GM10266 (cell line): ENCODE measurements around the gene HIGD2A.

Experiments
- DNase-seq: peaks from one replicate; pipeline ENCODE4 v3.0.0; 2012; ENCODE audit errors: extremely low spot score
- TF ChIP-seq, protein P1 (sequence below): IDR thresholded peaks from 2 replicates; pipeline ENCODE4 v1.5.1; 2012; ENCODE audit warnings: mild to moderate bottlenecking, low read depth; ENCODE audit not compliant: control insufficient read depth, insufficient read depth; ENCODE audit errors: missing control alignments

The HIGD2A gene

DNA sequence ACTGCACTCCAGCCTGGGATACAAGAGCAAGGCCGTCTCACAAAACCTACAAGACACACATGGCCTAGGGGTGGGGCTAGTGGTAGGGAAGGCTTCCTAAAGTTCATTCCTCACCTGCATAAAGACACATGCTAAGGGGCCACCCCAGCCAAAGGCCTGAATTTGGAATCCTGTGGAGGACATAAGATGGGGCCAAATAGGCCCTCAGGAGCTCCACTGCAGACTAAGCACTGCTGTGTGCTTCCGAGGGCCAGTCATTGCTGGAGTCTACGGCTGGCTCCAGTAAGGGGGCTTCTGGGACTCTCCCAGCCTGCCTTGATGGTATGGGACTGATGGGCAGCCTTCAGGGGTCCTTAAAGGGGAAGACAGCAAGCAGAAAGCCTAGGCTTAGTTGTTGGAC is 5.8 kb upstream of the HIGD2A start:
- TF ChIP-seq, protein P1, sequence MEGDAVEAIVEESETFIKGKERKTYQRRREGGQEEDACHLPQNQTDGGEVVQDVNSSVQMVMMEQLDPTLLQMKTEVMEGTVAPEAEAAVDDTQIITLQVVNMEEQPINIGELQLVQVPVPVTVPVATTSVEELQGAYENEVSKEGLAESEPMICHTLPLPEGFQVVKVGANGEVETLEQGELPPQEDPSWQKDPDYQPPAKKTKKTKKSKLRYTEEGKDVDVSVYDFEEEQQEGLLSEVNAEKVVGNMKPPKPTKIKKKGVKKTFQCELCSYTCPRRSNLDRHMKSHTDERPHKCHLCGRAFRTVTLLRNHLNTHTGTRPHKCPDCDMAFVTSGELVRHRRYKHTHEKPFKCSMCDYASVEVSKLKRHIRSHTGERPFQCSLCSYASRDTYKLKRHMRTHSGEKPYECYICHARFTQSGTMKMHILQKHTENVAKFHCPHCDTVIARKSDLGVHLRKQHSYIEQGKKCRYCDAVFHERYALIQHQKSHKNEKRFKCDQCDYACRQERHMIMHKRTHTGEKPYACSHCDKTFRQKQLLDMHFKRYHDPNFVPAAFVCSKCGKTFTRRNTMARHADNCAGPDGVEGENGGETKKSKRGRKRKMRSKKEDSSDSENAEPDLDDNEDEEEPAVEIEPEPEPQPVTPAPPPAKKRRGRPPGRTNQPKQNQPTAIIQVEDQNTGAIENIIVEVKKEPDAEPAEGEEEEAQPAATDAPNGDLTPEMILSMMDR = no peak
- DNase-seq = no peak

DNA sequence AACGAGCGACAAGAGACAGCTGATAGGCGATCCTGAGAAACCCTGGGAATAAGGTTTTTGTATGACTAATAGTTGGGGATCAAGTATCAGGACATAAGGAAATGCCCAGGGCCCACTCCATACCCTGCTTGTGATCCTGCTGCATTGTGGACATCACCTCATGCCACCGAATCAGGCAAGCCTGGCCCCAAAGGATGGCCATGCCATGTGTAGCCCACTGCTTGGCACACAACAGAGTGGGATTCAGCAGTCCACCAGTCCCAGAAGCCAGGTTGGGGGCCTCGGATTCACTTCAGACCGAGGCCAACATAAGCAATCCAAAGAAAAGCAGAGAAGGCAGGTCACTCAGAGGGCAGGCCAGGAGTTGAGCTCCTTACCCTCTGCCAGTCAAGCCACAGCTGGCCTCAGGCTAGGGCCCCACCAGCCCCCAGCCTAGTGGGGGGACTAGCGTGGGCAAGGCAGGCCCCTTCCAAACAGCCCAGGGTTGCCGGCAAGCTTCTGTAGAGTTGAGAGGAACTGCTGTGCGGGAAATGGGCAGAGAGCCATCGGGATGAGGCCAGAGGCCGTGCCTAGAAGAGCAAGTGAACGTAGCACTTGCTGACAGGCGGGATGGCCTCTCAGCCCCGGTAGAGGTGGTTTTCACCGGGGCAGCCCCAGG is 5.2 kb upstream of the HIGD2A start:
- TF ChIP-seq, protein P1 = no peak
- no peak for DNase-seq

DNA sequence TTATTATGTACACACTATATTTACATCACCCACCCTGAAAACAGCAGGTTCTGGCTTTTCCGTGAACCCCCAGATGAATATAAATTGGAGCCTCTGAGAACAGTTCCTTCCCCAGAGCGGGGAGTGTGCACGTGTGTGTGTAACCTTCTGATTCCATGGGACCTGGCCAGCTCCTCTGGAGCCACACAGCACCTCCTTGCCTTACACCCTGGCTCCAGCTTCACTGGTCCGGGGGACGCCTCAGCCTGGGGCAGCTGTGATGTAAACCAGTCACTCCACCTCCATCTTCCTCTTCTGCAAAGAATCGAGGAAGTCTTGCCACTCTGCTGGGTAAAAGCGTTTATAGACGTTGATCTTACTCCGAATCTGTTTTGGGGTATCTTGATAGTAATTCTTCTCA is 4.6 kb upstream of the HIGD2A start:
- TF ChIP-seq, protein P1 = no peak
- no peak for DNase-seq

DNA sequence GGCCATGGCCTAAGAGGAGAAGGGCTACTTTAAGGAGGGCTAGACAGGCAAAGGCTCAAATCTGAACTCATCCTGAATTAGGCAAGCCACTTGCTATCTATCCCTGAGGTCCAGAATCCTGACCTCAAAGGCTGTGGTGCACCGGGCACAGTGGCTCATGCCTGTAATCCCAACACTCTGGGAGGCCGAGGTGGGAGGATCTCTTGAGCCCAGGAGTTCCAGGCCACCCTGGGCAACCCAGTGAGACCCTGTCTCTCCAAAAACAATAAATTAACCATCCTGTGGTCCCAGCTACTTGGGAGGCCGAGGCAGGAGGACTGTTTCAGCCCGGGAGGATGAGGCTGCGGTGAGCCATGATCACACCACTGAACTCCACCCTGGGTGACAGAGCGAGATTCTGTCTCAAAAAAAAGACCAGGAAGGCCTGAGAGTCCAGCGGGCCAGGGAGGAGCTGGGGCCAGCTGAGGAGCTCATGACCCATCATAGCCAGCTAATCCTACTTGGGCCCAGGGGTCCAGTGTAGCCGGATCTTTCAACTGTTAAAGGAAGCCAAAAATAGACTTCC is 4.1 kb upstream of the HIGD2A start:
- no peak for DNase-seq
- TF ChIP-seq, protein P1 = no peak

DNA sequence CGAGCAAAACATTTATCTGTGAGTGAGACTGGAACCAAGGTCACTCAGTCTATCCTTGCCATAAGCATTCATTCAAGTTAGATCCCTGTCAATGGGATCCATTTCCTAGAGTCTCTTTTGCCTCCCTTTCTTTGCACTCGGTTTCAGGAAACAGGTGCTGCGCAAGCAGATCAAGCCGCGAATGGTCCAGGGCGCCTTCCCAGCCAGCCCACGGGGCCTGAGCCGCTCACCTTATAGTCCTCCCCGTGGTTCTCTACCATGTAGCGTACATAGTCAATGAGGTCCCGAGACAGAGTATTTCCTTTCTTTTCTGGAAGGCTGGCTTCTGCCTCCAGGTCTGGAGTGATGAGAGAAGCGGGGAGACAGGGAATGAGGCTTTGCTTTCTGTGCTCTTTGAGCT is 3.6 kb upstream of the HIGD2A start:
- DNase-seq = no peak
- TF ChIP-seq, protein P1 = no peak

DNA sequence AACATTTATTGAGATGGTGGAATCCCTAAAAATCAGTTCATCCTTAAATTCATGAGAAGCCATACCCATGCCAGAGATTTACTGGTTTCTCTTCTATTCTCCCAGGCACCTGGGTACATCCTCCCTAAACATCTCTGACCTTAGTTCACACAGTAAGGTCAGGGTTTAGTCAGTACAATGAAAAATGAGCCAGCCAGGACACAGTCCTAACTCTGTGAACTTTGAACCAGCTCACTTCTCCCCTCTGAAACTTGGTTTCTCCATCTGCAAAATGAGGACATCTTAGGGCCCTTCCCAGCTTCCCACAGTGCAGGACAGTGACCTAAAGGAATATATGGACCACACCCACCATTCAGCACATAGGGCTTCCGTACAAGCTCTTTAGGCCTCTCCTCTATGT is 2.1 kb upstream of the HIGD2A start:
- TF ChIP-seq, protein P1 = no peak
- no peak for DNase-seq

DNA sequence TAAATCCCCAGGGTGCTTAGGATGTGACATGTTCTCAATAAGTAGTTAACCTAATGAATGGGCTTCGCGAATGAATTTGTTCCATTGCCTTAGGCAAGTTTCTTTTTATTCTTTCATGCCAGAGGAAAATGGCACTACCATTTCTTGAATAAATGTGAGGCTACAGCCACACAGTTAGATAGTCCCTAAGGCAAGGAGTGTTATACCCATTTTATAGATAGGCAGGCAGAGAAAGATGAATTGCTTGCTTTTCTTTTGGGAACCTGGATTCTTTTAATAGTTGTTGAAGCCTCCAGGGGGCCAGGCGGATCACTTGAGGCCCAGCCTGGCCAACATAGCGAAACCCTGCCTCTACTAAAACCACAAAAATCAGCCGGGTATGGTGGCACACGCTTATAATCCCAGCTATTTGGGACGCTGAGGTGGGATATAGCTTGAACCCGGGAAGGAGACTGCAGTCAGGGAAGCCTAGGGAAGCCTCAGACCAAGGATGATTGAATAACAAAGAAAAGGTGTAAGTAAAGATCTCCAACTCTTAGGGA is 1.1 kb upstream of the HIGD2A start:
- TF ChIP-seq, protein P1 = no peak
- no peak for DNase-seq
